NB4 (cell line): ENCODE results near the gene CFAP53.

Experiments
- CTCF ChIP-seq: IDR thresholded peaks from one replicate; pipeline ENCODE4 v1.5.1; 2012; ENCODE audit warnings: low read depth, low read length
- MYC ChIP-seq: IDR thresholded peaks from 2 replicates; pipeline ENCODE4 v1.6.1; 2011; ENCODE audit warnings: low read depth, low read length

GRCh38 chr18:50247561-50247960 lies 18.7 kb downstream of the CFAP53 start:
- TF ChIP-seq CTCF = no peak
- no peak for TF ChIP-seq MYC
